ENCODE measurements around the gene GKN1. TPM values are rescaled to one million over a fixed set of nuclear protein-coding genes. Genes with fewer than 3 reads are reported as not detected.

Gene GKN1
- total RNA-seq, 4 donors from 2014 or later, result not detected

GRCh38 chr2:68932402-68932801, 42.0 kb upstream of the GKN1 start:
- no peak for DNase-seq
- in situ Hi-C loops (cut with MboI; ENCODE audit: low sequenced_read_pairs in 4 of 4) (no loop called here), intact Hi-C loops (cut with DNase I; ENCODE audit: low total_unique reads) (no loop called here)
- Histone ChIP-seq H3K36me3 (no peaks in the 10 kb centered on the region), H3K9me3 (no peaks in the 10 kb centered on the region), H3K4me1 (no peaks in the 10 kb centered on the region), H3K27ac (no peak overlapping the region), H3K27me3 (no peaks in the 10 kb centered on the region), H3K4me3 (no peak overlapping the region)
- ATAC-seq, result no peak
- TF ChIP-seq POLR2A (IDR thresholded peaks at IDR 0.05) (no peak), CTCF (IDR thresholded peaks at IDR 0.05 in 4 of 5, conservative IDR thresholded peaks at IDR 0.05 in 1 of 5) (no peak)

- Histone ChIP-seq H3K9me3 (no peaks in the 10 kb centered on the region), H3K27me3 (no peaks in the 10 kb centered on the region), H3K4me1 (no peaks in the 10 kb centered on the region), H3K4me3 (no peak overlapping the region), H3K27ac (no peak overlapping the region), H3K36me3 (no peaks in the 10 kb centered on the region)
- no peak for ATAC-seq
- TF ChIP-seq CTCF (IDR thresholded peaks at IDR 0.05 in 4 of 5, conservative IDR thresholded peaks at IDR 0.05 in 1 of 5) (no peak), POLR2A (IDR thresholded peaks at IDR 0.05) (no peak)
- in situ Hi-C loops (cut with MboI; ENCODE audit: low sequenced_read_pairs in 4 of 4) (no loop called here), intact Hi-C loops (cut with DNase I; ENCODE audit: low total_unique reads) (no loop called here)
- no peak for DNase-seq
Observed at GRCh38 chr2:68934021-68934420, 40.4 kb upstream of the GKN1 start.

GRCh38 chr2:68935471-68935870, 39.0 kb upstream of the GKN1 start:
- intact Hi-C loops (cut with DNase I; ENCODE audit: low total_unique reads), result no loop called here
- in situ Hi-C loops (cut with MboI; ENCODE audit: low sequenced_read_pairs in 4 of 4), result no loop called here
- DNase-seq (no peak), ATAC-seq (no peak)
- Histone ChIP-seq H3K36me3 (no peaks in the 10 kb centered on the region), H3K4me3 (no peak overlapping the region), H3K4me1 (no peaks in the 10 kb centered on the region), H3K27me3 (peaks cover 0 to 2% (median 0%) of the 10 kb centered on the region in 3 donors), H3K9me3 (no peaks in the 10 kb centered on the region), H3K27ac (no peak overlapping the region)
- TF ChIP-seq POLR2A (IDR thresholded peaks at IDR 0.05) (no peak), CTCF (IDR thresholded peaks at IDR 0.05 in 4 of 5, conservative IDR thresholded peaks at IDR 0.05 in 1 of 5) (no peak)

- Histone ChIP-seq H3K4me1 (no peaks in the 10 kb centered on the region), H3K27me3 (peaks cover 0 to 2% (median 0%) of the 10 kb centered on the region in 3 donors), H3K4me3 (no peak overlapping the region), H3K9me3 (no peaks in the 10 kb centered on the region), H3K36me3 (no peaks in the 10 kb centered on the region), H3K27ac (no peak overlapping the region)
- intact Hi-C loops (cut with DNase I; ENCODE audit: low total_unique reads) (no loop called here), in situ Hi-C loops (cut with MboI; ENCODE audit: low sequenced_read_pairs in 4 of 4) (no loop called here)
- TF ChIP-seq CTCF (IDR thresholded peaks at IDR 0.05 in 4 of 5, conservative IDR thresholded peaks at IDR 0.05 in 1 of 5), result no peak
- TF ChIP-seq POLR2A (IDR thresholded peaks at IDR 0.05), result no peak
- DNase-seq (no peak), ATAC-seq (no peak)
Observed at GRCh38 chr2:68936427-68936826, 38.0 kb upstream of the GKN1 start.

- Histone ChIP-seq H3K36me3 (no peaks in the 10 kb centered on the region), H3K9me3 (no peaks in the 10 kb centered on the region), H3K4me3 (no peak overlapping the region), H3K27ac (no peak overlapping the region), H3K27me3 (peaks cover 0 to 2% (median 0%) of the 10 kb centered on the region in 3 donors), H3K4me1 (no peaks in the 10 kb centered on the region)
- DNase-seq (no peak), ATAC-seq (no peak)
- intact Hi-C loops (cut with DNase I; ENCODE audit: low total_unique reads), result no loop called here
- in situ Hi-C loops (cut with MboI; ENCODE audit: low sequenced_read_pairs in 4 of 4), result no loop called here
- TF ChIP-seq POLR2A (IDR thresholded peaks at IDR 0.05) (no peak), CTCF (IDR thresholded peaks at IDR 0.05 in 4 of 5, conservative IDR thresholded peaks at IDR 0.05 in 1 of 5) (no peak)
Observed at GRCh38 chr2:68936889-68937288, 37.5 kb upstream of the GKN1 start.
